DOHH2 (cell line): ENCODE results near the gene CLIC1.
A peak's percentile ranks its signal among the peaks of the same experiment; 100 is the strongest.

Experiments
- H3F3A ChIP-seq: fragments of 200-600 bp; sonication (generic), shearing (Covaris generic); 2 replicates; pipeline ENCODE4 v1.6.0; 2016; ENCODE audit warnings: antibody characterized with exemption, mild to moderate bottlenecking; ENCODE audit not compliant: control insufficient read depth, insufficient read depth
- H3K27ac ChIP-seq: fragments of 200-600 bp; sonication (generic); 2 replicates; pipeline ENCODE4 v1.5.1; 2014; ENCODE audit warnings: low read depth, mild to moderate bottlenecking, low read length, moderate library complexity
- H3K27me3 ChIP-seq: fragments of 200-600 bp; sonication (generic); 2 replicates; pipeline ENCODE4 v1.6.1; 2014; ENCODE audit warnings: mild to moderate bottlenecking, low read length, mixed read lengths; ENCODE audit not compliant: control insufficient read depth
- H3K36me3 ChIP-seq: fragments of 200-600 bp; sonication (generic); 2 replicates; pipeline ENCODE4 v1.6.1; 2014; ENCODE audit warnings: mild to moderate bottlenecking, low read length, moderate library complexity, mixed read lengths; ENCODE audit not compliant: control insufficient read depth
- H3K4me1 ChIP-seq: fragments of 200-600 bp; sonication (generic); 2 replicates; pipeline ENCODE4 v1.6.1; 2014; ENCODE audit warnings: mild to moderate bottlenecking, low read length, mixed read lengths; ENCODE audit not compliant: control insufficient read depth
- H3K4me2 ChIP-seq: fragments of 200-600 bp; sonication (generic); 2 replicates; pipeline ENCODE4 v1.6.0; 2014; ENCODE audit warnings: mild to moderate bottlenecking, low read length, moderate library complexity
- H3K4me3 ChIP-seq: fragments of 200-600 bp; sonication (generic); 2 replicates; pipeline ENCODE4 v1.5.1; 2014; ENCODE audit warnings: mild to moderate bottlenecking, low read length, mixed read lengths
- H3K79me2 ChIP-seq: fragments of 200-600 bp; sonication (generic); 2 replicates; pipeline ENCODE4 v1.6.1; 2014; ENCODE audit warnings: mild to moderate bottlenecking, low read length, mixed read lengths; ENCODE audit not compliant: control insufficient read depth
- H3K9me2 ChIP-seq: fragments of 200-600 bp; sonication (generic); replicated peaks from 2 replicates; pipeline ENCODE4 v1.6.1; 2014; ENCODE audit warnings: mild to moderate bottlenecking, low read length, mixed read lengths; ENCODE audit not compliant: control insufficient read depth
- H3K9me3 ChIP-seq: fragments of 200-600 bp; sonication (generic); 2 replicates; pipeline ENCODE4 v1.6.1; 2014; ENCODE audit warnings: antibody characterized with exemption, low read length, mixed read lengths; ENCODE audit not compliant: control insufficient read depth, insufficient read depth
- H4K20me1 ChIP-seq: fragments of 200-600 bp; sonication (generic); 2 replicates; pipeline ENCODE4 v1.6.0; 2014; ENCODE audit warnings: low read depth, mild to moderate bottlenecking, antibody characterized with exemption, low read length, moderate library complexity; ENCODE audit not compliant: control insufficient read depth, insufficient read depth
- CTCF ChIP-seq: fragments of 200-600 bp; sonication (generic); IDR thresholded peaks from one replicate; pipeline ENCODE4 v1.5.1; 2014; ENCODE audit warnings: antibody characterized with exemption, mild to moderate bottlenecking, low read depth, low read length; ENCODE audit not compliant: poor library complexity, severe bottlenecking
- EZH2phosphoT487 ChIP-seq: fragments of 200-600 bp; sonication (generic); IDR thresholded peaks from 2 replicates; pipeline ENCODE4 v1.6.1; 2017; ENCODE audit warnings: borderline replicate concordance, mild to moderate bottlenecking, antibody characterized with exemption, low read length, moderate library complexity, mixed read lengths

Gene CLIC1

GRCh38 chr6:31691564-31692108, 44.7 kb downstream of the CLIC1 start:
- Histone ChIP-seq H3K27ac (no peak overlapping the region), H3K9me2 (no peaks in the 10 kb centered on the region), H4K20me1 (no peaks in the 10 kb centered on the region), H3F3A (no peaks in the 10 kb centered on the region; the same call in 1 of the 2 replicates), H3K4me1 (peaks cover 15% of the 10 kb centered on the region), H3K9me3 (no peaks in the 10 kb centered on the region), H3K4me2 (no peak overlapping the region), H3K27me3 (no peaks in the 10 kb centered on the region), H3K4me3 (no peak overlapping the region), H3K36me3 (peaks cover 60% of the 10 kb centered on the region), H3K79me2 (no peaks in the 10 kb centered on the region)
- TF ChIP-seq CTCF (no peak), EZH2phosphoT487 (no peak)

- Histone ChIP-seq H3K36me3 (peaks cover 60% of the 10 kb centered on the region), H3K27me3 (no peaks in the 10 kb centered on the region), H3K4me2 (no peak overlapping the region), H3K79me2 (no peaks in the 10 kb centered on the region), H3F3A (no peaks in the 10 kb centered on the region; the same call in 1 of the 2 replicates), H4K20me1 (no peaks in the 10 kb centered on the region), H3K4me3 (no peak overlapping the region), H3K27ac (no peak overlapping the region), H3K4me1 (peaks cover 15% of the 10 kb centered on the region), H3K9me3 (no peaks in the 10 kb centered on the region), H3K9me2 (no peaks in the 10 kb centered on the region)
- TF ChIP-seq EZH2phosphoT487 (no peak), CTCF (no peak)
These were observed 45.3 kb downstream of the CLIC1 start for GRCh38 chr6:31691078-31691463.

GRCh38 chr6:31690231-31691077, 45.9 kb downstream of the CLIC1 start:
- no peaks in the 10 kb centered on the region for H3K27me3 ChIP-seq
- H3K9me2 ChIP-seq, result no peaks in the 10 kb centered on the region
- H3K4me1 ChIP-seq, result peaks cover 15% of the 10 kb centered on the region
- H3K79me2 ChIP-seq, result no peaks in the 10 kb centered on the region
- H3K4me2 ChIP-seq, result peak overlapping the region; percentile 49; the same call in 1 of the 2 replicates
- H3K9me3 ChIP-seq, result no peaks in the 10 kb centered on the region
- no peak overlapping the region for H3K4me3 ChIP-seq
- no peak overlapping the region for H3K27ac ChIP-seq
- H3K36me3 ChIP-seq, result peaks cover 60% of the 10 kb centered on the region
- H4K20me1 ChIP-seq, result no peaks in the 10 kb centered on the region
- no peaks in the 10 kb centered on the region; the same call in 1 of the 2 replicates for H3F3A ChIP-seq
- no peak for TF ChIP-seq CTCF
- TF ChIP-seq EZH2phosphoT487, result no peak
